Sigmoid colon (tissue), 4 donors: ENCODE measurements around the gene LRGUK.

ENCODE experiments used
- CTCF ChIP-seq, 4 experiments: fragments of 450-650 bp in 3 of 4; fragments of 200-600 bp in 1 of 4; IDR thresholded peaks; one replicate each; pipeline ENCODE4 v1.5.1; 2016 to 2019; ENCODE audit warnings: antibody characterized with exemption in 4 of 4, mild to moderate bottlenecking in 3 of 4, moderate library complexity in 2 of 4
- EP300 ChIP-seq, 4 donors: sonication (generic); formaldehyde crosslinking; IDR thresholded peaks; one replicate each; pipeline ENCODE4 v1.6.1; 2017; ENCODE audit warnings: antibody characterized with exemption in 4 of 4
- POLR2AphosphoS5 ChIP-seq, 4 donors: sonication (generic); formaldehyde crosslinking; IDR thresholded peaks; one replicate each; pipeline ENCODE4 v1.6.1; 2017; ENCODE audit warnings: antibody characterized with exemption in 4 of 4

DNA sequence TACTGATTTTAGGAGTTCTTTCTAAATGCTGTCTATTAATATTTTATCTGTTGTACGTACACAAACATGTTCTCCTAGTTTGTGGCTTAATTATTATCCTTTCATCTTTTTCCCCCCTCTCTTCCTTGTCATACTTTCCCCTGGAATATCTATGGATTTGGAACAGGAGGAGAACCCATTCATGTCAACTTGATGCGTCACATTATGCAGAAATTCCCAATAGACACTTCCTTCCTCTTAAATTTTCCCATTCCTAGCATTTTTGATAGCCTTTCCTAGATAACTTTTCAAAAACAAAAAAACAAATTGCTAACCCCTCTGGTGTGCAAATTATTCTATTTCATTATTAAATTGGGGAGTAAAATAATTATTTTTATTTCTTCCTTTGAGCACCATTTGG is 153.4 kb downstream of the LRGUK start:
- no peak for TF ChIP-seq EP300 (IDR thresholded peaks at IDR 0.05)
- TF ChIP-seq CTCF (IDR thresholded peaks at IDR 0.05) = no peak
- no peak for TF ChIP-seq POLR2AphosphoS5 (IDR thresholded peaks at IDR 0.05)
